ENCODE results near the gene REV3L. TPM values are rescaled to one million over a fixed set of nuclear protein-coding genes. Genes with fewer than 3 reads are reported as not detected.

Gene REV3L
- total RNA-seq, 1 experiment from 2014 or later = 12.8 TPM

DNA sequence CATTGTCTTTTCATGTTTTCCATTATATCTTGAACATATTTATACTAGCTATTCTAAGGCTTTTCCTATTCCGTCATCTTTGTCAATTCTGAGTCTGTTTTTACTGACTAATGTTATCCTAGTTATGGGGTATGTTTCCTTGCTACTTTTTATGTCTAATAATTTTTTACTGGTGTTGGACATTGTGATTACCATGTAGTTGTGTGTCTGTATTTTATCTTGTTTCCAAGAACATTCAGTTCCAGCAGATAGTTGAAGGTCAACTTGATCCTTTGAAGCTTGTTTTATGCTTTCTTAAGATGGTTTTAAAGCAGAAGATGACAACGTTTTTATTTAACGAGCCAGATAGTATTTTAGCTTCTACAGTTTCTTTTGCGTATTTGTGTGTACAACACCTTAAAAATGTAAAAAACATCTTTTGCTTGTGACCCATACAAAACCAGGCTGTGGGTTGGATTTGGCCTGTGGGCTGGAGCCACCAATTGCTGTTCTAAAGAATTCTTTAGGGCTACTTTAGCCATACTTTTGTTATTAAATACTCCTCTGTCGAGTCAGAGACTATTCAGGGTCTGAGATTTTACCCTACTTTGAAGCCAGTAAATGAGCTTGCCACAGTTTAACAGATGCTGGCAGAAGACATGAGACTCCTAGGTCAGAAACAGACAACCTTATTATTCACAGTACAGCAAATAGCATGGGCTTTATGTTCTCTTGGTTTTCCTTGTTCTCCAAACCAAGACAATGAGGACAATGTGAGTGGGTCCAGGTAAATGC is 38.7 kb upstream of the REV3L start:
- no peak overlapping the region for H3K4me3 ChIP-seq (replicated peaks in 1 of 2; ENCODE audit: low read depth in 1 of 2, low read length in 2 of 2)
- BruUV-seq (replicated peaks) = no TSS peak
- H3K79me2 ChIP-seq (ENCODE audit: insufficient read depth, low read length) = no peaks in the 10 kb centered on the region
- H3K9me2 ChIP-seq (ENCODE audit: insufficient read depth) = no peaks in the 10 kb centered on the region
- H3K27me3 ChIP-seq (ENCODE audit: insufficient read depth, low read length) = no peaks in the 10 kb centered on the region
- POLR2A ChIA-PET = no interaction called here
- no peak overlapping the region for H3K4me2 ChIP-seq (ENCODE audit: low read length)
- ATAC-seq (no peak), DNase-seq (ENCODE audit: low read depth, low spot score) (no peak)
- intact Hi-C loops (cut with micrococcal nuclease) = no loop called here
- no peaks in the 10 kb centered on the region for H4K20me1 ChIP-seq (ENCODE audit: insufficient read depth)
- CTCF ChIA-PET = no interaction called here
- RAD21 ChIA-PET (ENCODE audit: low non-redundant PET in 1 of 2, low total read pairs in 2 of 2, uncharacterized antibody in 2 of 2, unreplicated experiment in 2 of 2) = no interaction called here
- H2AFZ ChIP-seq (ENCODE audit: low read depth, low read length, poor library complexity, severe bottlenecking) = no peak overlapping the region
- H3K9me3 ChIP-seq (ENCODE audit: control insufficient read depth in 1 of 2, insufficient read depth in 1 of 2, low read depth in 1 of 2, low read length in 2 of 2) = no peaks in the 10 kb centered on the region
- no peak overlapping the region for H3K9ac ChIP-seq (ENCODE audit: low read length)
- TF ChIP-seq EZH2phosphoT487 (IDR thresholded peaks at IDR 0.05; ENCODE audit: borderline replicate concordance) (no peak), SIN3A (IDR thresholded peaks at IDR 0.05; ENCODE audit: low read depth) (no peak), FOSL1 (IDR thresholded peaks at IDR 0.05; ENCODE audit: low read depth) (no peak), POLR2AphosphoS5 (IDR thresholded peaks at IDR 0.05; ENCODE audit: low read depth, low read length) (no peak), JUND (IDR thresholded peaks at IDR 0.05) (no peak), CBX3 (IDR thresholded peaks at IDR 0.05; ENCODE audit: low read depth) (no peak), SRF (IDR thresholded peaks at IDR 0.05; ENCODE audit: low read depth) (no peak), EGR1 (IDR thresholded peaks at IDR 0.05; ENCODE audit: low read depth) (no peak), SP1 (IDR thresholded peaks at IDR 0.05; ENCODE audit: low read depth) (no peak), TCF7L2 (IDR thresholded peaks at IDR 0.05; ENCODE audit: borderline replicate concordance, extremely low read depth, insufficient read depth, insufficient read length) (no peak), EZH2 (IDR thresholded peaks at IDR 0.05) (no peak), YY1 (IDR thresholded peaks at IDR 0.05; ENCODE audit: extremely low read depth, insufficient replicate concordance, low read depth, low read length) (no peak), ELF1 (IDR thresholded peaks at IDR 0.05; ENCODE audit: borderline replicate concordance, low read depth) (no peak), POLR2A (IDR thresholded peaks at IDR 0.05; ENCODE audit: borderline replicate concordance, extremely low read depth, insufficient read depth, insufficient read length) (no peak)
- TF ChIP-seq, protein P1, sequence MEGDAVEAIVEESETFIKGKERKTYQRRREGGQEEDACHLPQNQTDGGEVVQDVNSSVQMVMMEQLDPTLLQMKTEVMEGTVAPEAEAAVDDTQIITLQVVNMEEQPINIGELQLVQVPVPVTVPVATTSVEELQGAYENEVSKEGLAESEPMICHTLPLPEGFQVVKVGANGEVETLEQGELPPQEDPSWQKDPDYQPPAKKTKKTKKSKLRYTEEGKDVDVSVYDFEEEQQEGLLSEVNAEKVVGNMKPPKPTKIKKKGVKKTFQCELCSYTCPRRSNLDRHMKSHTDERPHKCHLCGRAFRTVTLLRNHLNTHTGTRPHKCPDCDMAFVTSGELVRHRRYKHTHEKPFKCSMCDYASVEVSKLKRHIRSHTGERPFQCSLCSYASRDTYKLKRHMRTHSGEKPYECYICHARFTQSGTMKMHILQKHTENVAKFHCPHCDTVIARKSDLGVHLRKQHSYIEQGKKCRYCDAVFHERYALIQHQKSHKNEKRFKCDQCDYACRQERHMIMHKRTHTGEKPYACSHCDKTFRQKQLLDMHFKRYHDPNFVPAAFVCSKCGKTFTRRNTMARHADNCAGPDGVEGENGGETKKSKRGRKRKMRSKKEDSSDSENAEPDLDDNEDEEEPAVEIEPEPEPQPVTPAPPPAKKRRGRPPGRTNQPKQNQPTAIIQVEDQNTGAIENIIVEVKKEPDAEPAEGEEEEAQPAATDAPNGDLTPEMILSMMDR (IDR thresholded peaks at IDR 0.05 in 2 of 3, conservative IDR thresholded peaks at IDR 0.05 in 1 of 3; ENCODE audit: borderline replicate concordance in 1 of 3, insufficient read depth in 1 of 3, low read depth in 2 of 3, low read length in 2 of 3) = no peak
- TF ChIP-seq, protein P2, sequence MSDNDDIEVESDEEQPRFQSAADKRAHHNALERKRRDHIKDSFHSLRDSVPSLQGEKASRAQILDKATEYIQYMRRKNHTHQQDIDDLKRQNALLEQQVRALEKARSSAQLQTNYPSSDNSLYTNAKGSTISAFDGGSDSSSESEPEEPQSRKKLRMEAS (IDR thresholded peaks at IDR 0.05) = no peak
- TF ChIP-seq, protein P3, sequence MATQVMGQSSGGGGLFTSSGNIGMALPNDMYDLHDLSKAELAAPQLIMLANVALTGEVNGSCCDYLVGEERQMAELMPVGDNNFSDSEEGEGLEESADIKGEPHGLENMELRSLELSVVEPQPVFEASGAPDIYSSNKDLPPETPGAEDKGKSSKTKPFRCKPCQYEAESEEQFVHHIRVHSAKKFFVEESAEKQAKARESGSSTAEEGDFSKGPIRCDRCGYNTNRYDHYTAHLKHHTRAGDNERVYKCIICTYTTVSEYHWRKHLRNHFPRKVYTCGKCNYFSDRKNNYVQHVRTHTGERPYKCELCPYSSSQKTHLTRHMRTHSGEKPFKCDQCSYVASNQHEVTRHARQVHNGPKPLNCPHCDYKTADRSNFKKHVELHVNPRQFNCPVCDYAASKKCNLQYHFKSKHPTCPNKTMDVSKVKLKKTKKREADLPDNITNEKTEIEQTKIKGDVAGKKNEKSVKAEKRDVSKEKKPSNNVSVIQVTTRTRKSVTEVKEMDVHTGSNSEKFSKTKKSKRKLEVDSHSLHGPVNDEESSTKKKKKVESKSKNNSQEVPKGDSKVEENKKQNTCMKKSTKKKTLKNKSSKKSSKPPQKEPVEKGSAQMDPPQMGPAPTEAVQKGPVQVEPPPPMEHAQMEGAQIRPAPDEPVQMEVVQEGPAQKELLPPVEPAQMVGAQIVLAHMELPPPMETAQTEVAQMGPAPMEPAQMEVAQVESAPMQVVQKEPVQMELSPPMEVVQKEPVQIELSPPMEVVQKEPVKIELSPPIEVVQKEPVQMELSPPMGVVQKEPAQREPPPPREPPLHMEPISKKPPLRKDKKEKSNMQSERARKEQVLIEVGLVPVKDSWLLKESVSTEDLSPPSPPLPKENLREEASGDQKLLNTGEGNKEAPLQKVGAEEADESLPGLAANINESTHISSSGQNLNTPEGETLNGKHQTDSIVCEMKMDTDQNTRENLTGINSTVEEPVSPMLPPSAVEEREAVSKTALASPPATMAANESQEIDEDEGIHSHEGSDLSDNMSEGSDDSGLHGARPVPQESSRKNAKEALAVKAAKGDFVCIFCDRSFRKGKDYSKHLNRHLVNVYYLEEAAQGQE (IDR thresholded peaks at IDR 0.05; ENCODE audit: low read depth) = no peak
- TF ChIP-seq, protein P4, sequence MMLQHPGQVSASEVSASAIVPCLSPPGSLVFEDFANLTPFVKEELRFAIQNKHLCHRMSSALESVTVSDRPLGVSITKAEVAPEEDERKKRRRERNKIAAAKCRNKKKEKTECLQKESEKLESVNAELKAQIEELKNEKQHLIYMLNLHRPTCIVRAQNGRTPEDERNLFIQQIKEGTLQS (IDR thresholded peaks at IDR 0.05) = no peak
- no peak overlapping the region for H3K27ac ChIP-seq (ENCODE audit: low read depth, low read length)
- H3K4me1 ChIP-seq (ENCODE audit: control insufficient read depth in 1 of 2, insufficient read depth in 2 of 2, low read length in 2 of 2) = no peaks in the 10 kb centered on the region
- no peaks in the 10 kb centered on the region for H3K36me3 ChIP-seq (ENCODE audit: control insufficient read depth in 1 of 2, insufficient read depth in 2 of 2, low read length in 2 of 2)
